H1 (cell line): Measurements from ENCODE around the gene MOV10L1. TPM values are rescaled to one million over a fixed set of nuclear protein-coding genes. Genes with fewer than 3 reads are reported as not detected.
A peak's percentile ranks its signal among the peaks of the same experiment; 100 is the strongest.

Source experiments
- CTCF ChIA-PET: fragments of 300-600 bp; sonication (Branson Sonifier 250); formaldehyde crosslinking; loops from one replicate; lab custom pipeline; 2021; ENCODE audit not compliant: partially characterized antibody; lab: Charles Lee
- POLR2A ChIA-PET: fragments of 300-600 bp; sonication (Branson Sonifier 250); formaldehyde crosslinking; loops from one replicate; lab custom pipeline; 2021; ENCODE audit warnings: inconsistent platforms; ENCODE audit not compliant: partially characterized antibody; lab: Charles Lee
- DNase-seq, 2 experiments: peaks; one replicate each; pipeline versions ENCODE4 v3.0.0 to v3.0.0-alpha.2; 2010 to 2022; ENCODE audit warnings: low spot score in 2 of 2, low read depth in 1 of 2, mixed read lengths in 1 of 2
- FAIRE-seq: peaks from 2 replicates; lab custom pipeline; 2011; peaks lifted over from hg19 to GRCh38; lab: Jason Lieb, UNC
- H2AFZ ChIP-seq: 2 replicates; pipeline ENCODE4 v1.8.1; 2012; ENCODE audit warnings: low read length, inconsistent platforms
- H2AK5ac ChIP-seq: 2 replicates; pipeline ENCODE4 v1.6.1; 2013; ENCODE audit warnings: low read depth, low read length
- H2BK120ac ChIP-seq: replicated peaks from 2 replicates; pipeline ENCODE3; 2013; ENCODE audit warnings: low read depth, low read length, inconsistent platforms
- H2BK12ac ChIP-seq: 2 replicates; pipeline ENCODE4 v1.6.1; 2013; ENCODE audit warnings: low read depth, low read length
- H2BK15ac ChIP-seq: 2 replicates; pipeline ENCODE4 v1.6.1; 2013; ENCODE audit warnings: low read length
- H2BK20ac ChIP-seq: 2 replicates; pipeline ENCODE4 v1.6.1; 2013; ENCODE audit warnings: low read length
- H2BK5ac ChIP-seq: 2 replicates; pipeline ENCODE4 v1.6.1; 2013; ENCODE audit warnings: low read depth, low read length
- H3K14ac ChIP-seq: 2 replicates; pipeline ENCODE4 v1.6.1; 2013; ENCODE audit warnings: inconsistent platforms; ENCODE audit not compliant: insufficient read length
- H3K18ac ChIP-seq: 2 replicates; pipeline ENCODE4 v1.6.1; 2013; ENCODE audit warnings: low read length; ENCODE audit errors: extremely low read depth
- H3K23ac ChIP-seq: 2 replicates; pipeline ENCODE4 v1.6.1; 2013; ENCODE audit warnings: inconsistent platforms; ENCODE audit not compliant: insufficient read length
- H3K23me2 ChIP-seq: 2 replicates; pipeline ENCODE4 v1.6.1; 2013; ENCODE audit warnings: low read depth, low read length
- H3K27ac ChIP-seq: 2 replicates; pipeline ENCODE4 v1.6.1; 2011; ENCODE audit warnings: low read depth, low read length, inconsistent platforms
- H3K27me3 ChIP-seq, 4 experiments: replicated peaks in 1 of 4; 1 replicate in 1 of 4; 2 replicates in 3 of 4; pipeline versions ENCODE4 v1.6.1 to v1.8.1; 2011 to 2013; ENCODE audit warnings: low read length in 3 of 4, mild to moderate bottlenecking in 3 of 4, inconsistent platforms in 2 of 4, mixed read lengths in 2 of 4, moderate library complexity in 1 of 4; ENCODE audit not compliant: control insufficient read depth in 3 of 4, insufficient read depth in 3 of 4; ENCODE audit errors: extremely low read depth in 1 of 4
- H3K36me3 ChIP-seq, 4 experiments: 2 replicates each; pipeline versions ENCODE4 v1.6.1 to v1.8.1; 2011 to 2013; ENCODE audit warnings: mild to moderate bottlenecking in 4 of 4, low read length in 3 of 4, moderate library complexity in 2 of 4, control low read depth in 1 of 4, inconsistent platforms in 1 of 4; ENCODE audit not compliant: insufficient read depth in 4 of 4, control insufficient read depth in 2 of 4
- H3K4ac ChIP-seq: replicated peaks from 2 replicates; pipeline ENCODE3; 2013; ENCODE audit warnings: low read length, low read depth, mixed read lengths, inconsistent platforms; ENCODE audit not compliant: insufficient read length
- H3K4me1 ChIP-seq, 4 experiments: replicated peaks in 1 of 4; 1 replicate in 1 of 4; 2 replicates in 3 of 4; pipeline versions ENCODE4 v1.6.1 to v1.8.1; 2011 to 2013; ENCODE audit warnings: low read length in 3 of 4, inconsistent platforms in 2 of 4, mixed read lengths in 1 of 4; ENCODE audit not compliant: insufficient read depth in 4 of 4, control insufficient read depth in 3 of 4
- H3K4me2 ChIP-seq, 2 experiments: 2 replicates each; pipeline versions ENCODE4 v1.6.1 to v1.8.1; 2011 to 2013; ENCODE audit warnings: low read depth in 2 of 2, low read length in 2 of 2, control low read depth in 1 of 2, inconsistent platforms in 1 of 2, mild to moderate bottlenecking in 1 of 2; ENCODE audit not compliant: insufficient read depth in 1 of 2
- H3K4me3 ChIP-seq, 4 experiments: fragments of 200-600, 300-600 bp in 1 of 4; sonication (generic), shearing (Covaris generic), sonication (Bioruptor Twin) in 1 of 4; 2 replicates each; pipeline versions ENCODE4 v1.5.1 to v1.8.1; 2011 to 2016; ENCODE audit warnings: low read length in 4 of 4, low read depth in 3 of 4, control low read depth in 2 of 4, inconsistent platforms in 2 of 4, mild to moderate bottlenecking in 2 of 4, mixed read lengths in 1 of 4, moderate library complexity in 1 of 4; ENCODE audit not compliant: insufficient read depth in 2 of 4; ENCODE audit errors: extremely low read depth in 1 of 4
- H3K56ac ChIP-seq: replicated peaks from 2 replicates; pipeline ENCODE3; 2013; ENCODE audit warnings: low read depth, mild to moderate bottlenecking, mixed read lengths, low read length, inconsistent platforms; ENCODE audit not compliant: insufficient read length
- H3K79me1 ChIP-seq: 2 replicates; pipeline ENCODE4 v1.6.1; 2013; ENCODE audit warnings: low read depth, low read length, control low read depth
- H3K79me2 ChIP-seq, 2 experiments: 2 replicates each; pipeline versions ENCODE4 v1.6.1 to v1.8.1; 2012 to 2013; ENCODE audit warnings: low read length in 2 of 2, mild to moderate bottlenecking in 2 of 2, inconsistent platforms in 1 of 2; ENCODE audit not compliant: insufficient read depth in 2 of 2, control insufficient read depth in 1 of 2
- H3K9ac ChIP-seq, 4 experiments: replicated peaks in 1 of 4; 1 replicate in 1 of 4; 2 replicates in 3 of 4; pipeline versions ENCODE4 v1.6.1 to v1.8.1; 2011 to 2013; ENCODE audit warnings: low read depth in 3 of 4, low read length in 3 of 4, control low read depth in 2 of 4, mild to moderate bottlenecking in 2 of 4, moderate library complexity in 2 of 4, inconsistent platforms in 1 of 4; ENCODE audit errors: extremely low read depth in 1 of 4
- H3K9me3 ChIP-seq, 2 experiments: 2 replicates each; pipeline versions ENCODE4 v1.6.1 to v1.8.1; 2012 to 2013; ENCODE audit warnings: mild to moderate bottlenecking in 2 of 2, moderate library complexity in 2 of 2, control low read depth in 1 of 2, inconsistent platforms in 1 of 2, low read depth in 1 of 2, low read length in 1 of 2, mixed read lengths in 1 of 2; ENCODE audit not compliant: insufficient read depth in 2 of 2
- H4K20me1 ChIP-seq, 2 experiments: replicated peaks in 1 of 2; 2 replicates each; pipeline versions ENCODE3 to v1.8.1; 2011 to 2013; ENCODE audit warnings: inconsistent platforms in 2 of 2, low read length in 2 of 2, mild to moderate bottlenecking in 1 of 2; ENCODE audit not compliant: insufficient read depth in 2 of 2, control insufficient read depth in 1 of 2
- H4K5ac ChIP-seq: 2 replicates; pipeline ENCODE4 v1.6.1; 2013; ENCODE audit warnings: low read length, low read depth, mixed read lengths, inconsistent platforms; ENCODE audit not compliant: insufficient read length
- H4K8ac ChIP-seq: 2 replicates; pipeline ENCODE4 v1.8.0; 2013; ENCODE audit warnings: mild to moderate bottlenecking, moderate library complexity, low read length, inconsistent platforms; ENCODE audit not compliant: insufficient read depth; ENCODE audit errors: extremely low read depth
- H4K91ac ChIP-seq: replicated peaks from 2 replicates; pipeline ENCODE3; 2013; ENCODE audit warnings: low read length, mixed read lengths, inconsistent platforms; ENCODE audit not compliant: insufficient read length
- ASH2L ChIP-seq: fragments of 200-600, 300-600 bp; sonication (generic); IDR thresholded peaks from one replicate; pipeline ENCODE4 v1.7.1; 2017; ENCODE audit warnings: low read length
- CHD1 ChIP-seq: IDR thresholded peaks from 2 replicates; pipeline ENCODE4 v1.6.1; 2012; ENCODE audit warnings: low read depth, low read length, improper control_type of control experiment
- EGR1 ChIP-seq: IDR thresholded peaks from 2 replicates; pipeline ENCODE4 v1.6.1; 2011; ENCODE audit warnings: low read depth, low read length, borderline replicate concordance
- JUN ChIP-seq: IDR thresholded peaks from 2 replicates; pipeline ENCODE4 v1.6.1; 2011; ENCODE audit warnings: low read depth, mild to moderate bottlenecking, improper control_type of control experiment, low read length
- KDM4A ChIP-seq: IDR thresholded peaks from one replicate; pipeline ENCODE4 v1.7.1; 2012; ENCODE audit warnings: low read depth, mild to moderate bottlenecking, moderate library complexity, low read length, inconsistent platforms; ENCODE audit not compliant: severe bottlenecking
- KDM5A ChIP-seq: fragments of 200-600 bp; IDR thresholded peaks from 2 replicates; pipeline ENCODE4 v1.7.1; 2012; ENCODE audit warnings: mild to moderate bottlenecking, low read length, inconsistent platforms, mixed read lengths
- RNF2 ChIP-seq: fragments of 200-900, 300-1000 bp; sonication (generic); IDR thresholded peaks from 2 replicates; pipeline ENCODE4 v1.7.1; 2016; ENCODE audit warnings: borderline replicate concordance, low read depth, mild to moderate bottlenecking, antibody characterized with exemption, low read length; ENCODE audit not compliant: poor library complexity, severe bottlenecking; ENCODE audit errors: missing control alignments
- RXRA ChIP-seq: IDR thresholded peaks from 2 replicates; pipeline ENCODE4 v1.6.1; 2011; ENCODE audit warnings: low read depth, mild to moderate bottlenecking, low read length, moderate library complexity; ENCODE audit not compliant: insufficient read depth
- SIRT6 ChIP-seq: IDR thresholded peaks from one replicate; pipeline ENCODE4 v1.7.1; 2012; ENCODE audit warnings: low read length, inconsistent platforms
- ZNF274 ChIP-seq: IDR thresholded peaks from 2 replicates; pipeline ENCODE4 v1.7.0; 2012; ENCODE audit warnings: low read length, borderline replicate concordance; ENCODE audit errors: extremely low read depth
- WGBS, 2 experiments: shearing (Covaris generic) in 1 of 2; methylation state at CpG; one replicate each; pipeline versions ENCODE4 v1.1.6 to v1.1.7; 2013 to 2015; ENCODE audit warnings: low lambda C conversion rate in 2 of 2, mixed read lengths in 2 of 2, inconsistent platforms in 1 of 2, low coverage in 1 of 2, missing lambda C conversion rate in 1 of 2; ENCODE audit not compliant: insufficient replicate concordance in 2 of 2, insufficient coverage in 1 of 2, insufficient read length in 1 of 2; ENCODE audit errors: extremely low coverage in 1 of 2, missing lambda C conversion rate in 1 of 2; 5-methylcytosine and 5-hydroxymethylcytosine counted together
- polyA plus RNA-seq, 7 experiments: library from polyadenylated mRNA; depleted of rRNA in 3 of 7; stranded (reverse) in 5 of 7; unstranded in 2 of 7; fragments of >200 nt in 5 of 7; fragments of 200-250 nt in 2 of 7; gene quantifications; 1 replicate in 5 of 7; 2 replicates in 1 of 7; 4 replicates in 1 of 7; pipeline versions ENCODE4 v1.2.1 to v1.2.3, GENCODE V29; 2011 to 2013; ENCODE audit warnings: missing spikeins in 2 of 7, mixed read lengths in 2 of 7
- total RNA-seq: library from RNA; stranded (reverse); fragmentation: NEBNext Ultra II Directional; extraction: Animal tissue kit (Norgen Biotek cat#: 25700); gene quantifications from 2 replicates; pipeline ENCODE4 v1.2.1, GENCODE V29; 2021

MOV10L1 gene
- total and polyA plus RNA-seq, 2 of the 8 experiments (the other 6 are each of a cell fraction or from before 2014, with no cell fraction given), result 0.32 TPM; not detected in 1

DNA sequence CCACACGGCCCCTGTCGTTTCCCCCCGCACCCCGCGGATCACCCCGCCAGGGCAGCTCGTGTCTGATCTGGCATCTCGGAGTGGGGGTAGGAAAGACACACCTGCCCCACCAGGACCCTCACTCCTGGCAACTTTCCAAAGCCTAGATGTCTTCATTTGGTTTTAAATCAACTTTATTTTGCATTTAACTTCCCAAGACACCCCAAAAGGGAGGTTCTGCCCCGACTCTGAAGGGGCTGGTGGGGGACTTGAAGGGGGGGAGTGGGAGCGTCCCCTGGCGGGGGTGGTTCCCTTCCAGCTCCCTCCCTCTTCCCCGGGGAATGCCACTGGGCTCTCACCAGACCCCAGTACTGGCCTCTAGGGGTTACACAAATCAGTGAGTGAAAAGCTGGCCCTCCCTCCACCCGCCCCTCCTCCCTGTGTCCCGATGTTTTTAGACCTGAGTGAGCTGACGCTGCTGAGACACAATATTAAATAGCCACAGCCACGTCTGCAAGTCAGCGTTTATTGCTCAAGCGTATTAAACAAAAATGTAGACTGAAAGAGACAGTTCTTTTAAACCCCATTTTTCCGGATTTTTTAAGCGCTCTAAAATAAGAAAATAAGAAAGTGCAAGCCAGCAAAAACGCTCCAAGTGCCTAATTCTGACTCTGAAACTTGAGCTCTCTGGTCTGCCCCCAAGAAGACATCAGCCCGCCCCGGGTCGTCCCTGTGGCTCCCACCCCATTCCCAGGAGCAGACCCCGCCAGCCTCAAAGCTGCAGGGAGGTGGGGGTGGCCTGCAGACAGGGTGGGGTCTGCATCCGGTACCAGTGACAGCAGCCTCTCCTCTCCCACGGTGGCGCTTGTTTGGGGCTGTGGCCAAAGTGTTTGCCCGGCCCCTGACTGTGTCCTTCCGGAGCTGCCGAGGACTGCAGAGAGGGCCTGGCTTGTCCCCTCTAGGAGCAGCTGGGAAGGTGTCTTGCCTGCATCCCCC is 30.6 kb upstream of the MOV10L1 start:
- 6% methylated on average over 25 of the region's 31 CpGs; no CpG with 5 or more reads in 1 of the 2 experiments for WGBS, 2 experiments
- H3K23me2 ChIP-seq, result peaks cover 15% of the 10 kb centered on the region; the same call in 1 of the 2 replicates
- H3K27me3 ChIP-seq, result peaks cover 8 to 20% (median 11%) of the 10 kb centered on the region in 4 experiments
- H3K27ac ChIP-seq, result no peak overlapping the region
- no peak overlapping the region for H4K91ac ChIP-seq
- no peaks in the 10 kb centered on the region for H3K36me3 ChIP-seq
- no peak overlapping the region for H2AK5ac ChIP-seq
- no peak overlapping the region for H4K5ac ChIP-seq
- no peak overlapping the region for H4K8ac ChIP-seq
- no peak overlapping the region; the same call in 1 of the 2 replicates for H3K18ac ChIP-seq
- DNase-seq (peak in 1 of 2 experiments; percentile 27), FAIRE-seq (no peak)
- H2BK15ac ChIP-seq, result no peak overlapping the region
- no peak overlapping the region for H3K4ac ChIP-seq
- CTCF ChIA-PET, result interaction anchor here (0.7 to 2.9 kb wide), 30 partner anchors 10 to 342 kb away, joined by 3 to 11 read pairs (median 4); no protein-coding TSS in a partner anchor
- no peaks in the 10 kb centered on the region for H3K9me3 ChIP-seq
- no peak overlapping the region for H2BK120ac ChIP-seq
- H3K56ac ChIP-seq, result no peak overlapping the region
- no peaks in the 10 kb centered on the region for H3K79me1 ChIP-seq
- no peaks in the 10 kb centered on the region for H3K79me2 ChIP-seq
- no peak overlapping the region for H3K14ac ChIP-seq
- no peak overlapping the region; a peak in 1 of 7 replicates for H3K9ac ChIP-seq
- no peak overlapping the region for H2BK20ac ChIP-seq
- no peaks in the 10 kb centered on the region for H4K20me1 ChIP-seq
- H3K4me3 ChIP-seq, result peak overlapping the region; percentile 46 to 66 (median 56)
- POLR2A ChIA-PET, result interaction anchor here (1.3 kb wide), 1 partner anchor 16 kb away, joined by 5 read pairs; no protein-coding TSS in a partner anchor
- H3K4me2 ChIP-seq, result peak overlapping the region; percentile 86 to 89
- no peak overlapping the region for H2BK12ac ChIP-seq
- H2AFZ ChIP-seq, result no peak overlapping the region
- H2BK5ac ChIP-seq, result no peak overlapping the region
- peaks cover 0 to 11% (median 2%) of the 10 kb centered on the region in 4 experiments; a peak in 4 of 7 replicates for H3K4me1 ChIP-seq
- no peak overlapping the region for H3K23ac ChIP-seq
- TF ChIP-seq SIRT6 (no peak), EGR1 (0 out of 2 replicates have a peak, but pooled peaks have one; percentile 31), CHD1 (no peak), KDM4A (no peak), KDM5A (no peak), RXRA (no peak), JUN (no peak), RNF2 (no peak), ZNF274 (no peak), ASH2L (peak; percentile 67)
